ENCODE measurements around the gene EPB41L4B. TPM values are rescaled to one million over a fixed set of nuclear protein-coding genes. Genes with fewer than 3 reads are reported as not detected.
"Not testable (repeated sequence)": the region's sequence is repeated elsewhere in the genome, so short reads cannot be mapped to it uniquely, and the experiment has no call there.

Gene EPB41L4B
- total RNA-seq, 1 experiment from 2014 or later = 1.8 TPM

GRCh38 chr9:109126671-109127070, 194.2 kb downstream of the EPB41L4B start:
- not testable (repeated sequence) for DNase-seq; H3K4me3 ChIP-seq; H3K36me3 ChIP-seq; H3K4me1 ChIP-seq; H3K27ac ChIP-seq; H3K9me3 ChIP-seq (replicated peaks)
- H3K27me3 ChIP-seq = 0 out of 2 replicates have a peak, but pooled peaks cover 10% of the 10 kb centered on the region

DNA sequence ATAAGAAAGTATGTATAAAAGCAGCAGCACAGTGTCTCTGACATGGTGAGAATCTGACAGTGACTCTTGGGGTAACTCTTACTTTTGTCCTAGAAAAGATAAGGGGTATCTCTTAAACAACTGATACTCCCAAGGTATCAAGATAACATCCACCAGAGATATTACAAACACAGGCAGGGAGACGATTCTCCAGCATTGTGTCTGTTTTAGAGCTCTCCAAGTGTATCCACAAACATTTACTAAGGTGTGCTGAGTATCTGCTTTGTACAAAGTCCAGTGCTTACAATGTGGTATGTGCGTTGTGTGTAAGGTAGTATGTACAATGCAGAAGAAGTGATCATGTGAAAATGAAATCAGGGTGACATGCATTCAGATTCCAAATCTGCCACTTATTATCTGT, 196.7 kb downstream of the EPB41L4B start:
- Histone ChIP-seq H3K4me3 (no peak overlapping the region), H3K9me3 (replicated peaks) (no peaks in the 10 kb centered on the region), H3K4me1 (peaks cover 8% of the 10 kb centered on the region; the same call in 1 of the 2 replicates), H3K36me3 (no peaks in the 10 kb centered on the region), H3K27me3 (0 out of 2 replicates have a peak, but pooled peaks cover 6% of the 10 kb centered on the region), H3K27ac (no peak overlapping the region)
- DNase-seq = no peak

DNA sequence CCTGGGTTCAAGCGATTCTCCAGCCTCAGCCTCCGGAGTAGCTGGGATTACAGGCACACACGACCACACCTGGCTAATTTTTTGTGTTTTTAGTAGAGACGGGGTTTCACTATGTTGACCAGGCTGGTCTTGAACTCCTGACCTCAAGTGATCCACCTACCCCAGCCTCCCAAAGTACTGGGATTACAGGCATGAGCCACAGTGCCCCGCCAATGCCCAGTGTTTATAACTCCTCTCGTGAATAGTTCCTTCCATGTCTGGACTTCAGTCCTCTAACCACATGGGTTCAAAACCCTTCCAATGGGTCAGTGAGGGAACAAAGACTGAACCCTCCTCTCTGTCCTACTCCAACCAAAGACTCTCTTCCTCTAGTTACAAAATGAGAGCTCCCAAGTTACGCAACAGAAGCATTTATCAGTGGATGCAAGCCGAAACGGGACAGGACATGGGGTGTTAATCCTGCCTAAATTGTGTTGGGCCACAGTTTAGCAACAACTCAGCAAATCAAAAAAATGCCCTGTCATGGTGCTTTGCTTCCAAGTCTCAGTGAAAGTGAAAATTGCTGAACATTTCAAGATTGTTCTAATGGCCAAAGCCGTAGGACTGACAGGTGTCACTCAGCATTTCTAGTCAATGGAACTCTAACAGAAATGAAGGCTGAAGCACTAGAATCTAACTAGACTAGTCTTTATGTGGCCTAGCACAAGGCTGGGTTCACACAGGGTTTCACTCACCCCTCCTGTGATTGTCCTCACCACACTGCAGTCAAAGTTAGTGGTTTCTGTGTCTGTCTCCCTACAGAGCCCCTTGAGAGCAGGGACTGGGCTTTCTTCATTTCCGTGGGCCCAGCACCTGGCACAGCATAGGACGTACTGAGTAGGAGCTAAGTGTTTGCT, 197.9 kb downstream of the EPB41L4B start:
- Histone ChIP-seq H3K27ac (no peak overlapping the region), H3K4me3 (no peak overlapping the region), H3K36me3 (peaks cover 3% of the 10 kb centered on the region), H3K4me1 (peaks cover 12% of the 10 kb centered on the region), H3K27me3 (0 out of 2 replicates have a peak, but pooled peaks cover 6% of the 10 kb centered on the region), H3K9me3 (replicated peaks) (no peaks in the 10 kb centered on the region)
- DNase-seq = no peak

Other genes starting within 250 kb of the EPB41L4B start
- 49.7 and 50.7 TPM in 2 replicates for gene TMEM245, start 201.1 kb downstream of the EPB41L4B start, total RNA-seq (2014; rRNA removed; shearing (Covaris generic))
- 0.02 TPM in 1 of 2 replicates, not detected in the other for gene FRRS1L, start 153.8 kb downstream of the EPB41L4B start, total RNA-seq (2014; rRNA removed; shearing (Covaris generic))
- 6.3 and 8.1 TPM in 2 replicates for gene PTPN3, start 177.2 kb upstream of the EPB41L4B start, total RNA-seq (2014; rRNA removed; shearing (Covaris generic))